Transverse colon (tissue), 4 donors: ENCODE results near the gene FAM216A. TPM values are rescaled to one million over a fixed set of nuclear protein-coding genes. Genes with fewer than 3 reads are reported as not detected.

Source experiments
- DNase-seq: peaks from one replicate; pipeline ENCODE4 v3.0.0-alpha.2; 2019
- H3K27ac ChIP-seq, 4 donors: fragments of 200-600 bp; sonication (generic); 2 replicates each; pipeline ENCODE4 v1.5.1; 2016 to 2018; ENCODE audit warnings: inconsistent platforms in 4 of 4
- H3K27me3 ChIP-seq: fragments of 200-600 bp; sonication (generic); 2 replicates; pipeline ENCODE4 v1.5.1; 2017; ENCODE audit warnings: inconsistent platforms
- H3K36me3 ChIP-seq, 4 donors: fragments of 200-600 bp; sonication (generic); 2 replicates each; pipeline ENCODE4 v1.5.1; 2017 to 2019; ENCODE audit warnings: inconsistent platforms in 4 of 4
- H3K4me1 ChIP-seq, 4 donors: fragments of 200-600 bp; sonication (generic); 2 replicates each; pipeline ENCODE4 v1.5.1; 2017 to 2020; ENCODE audit warnings: inconsistent platforms in 4 of 4
- H3K4me3 ChIP-seq, 4 donors: fragments of 200-600 bp; sonication (generic); 1 replicate in 1 of 4; 2 replicates in 3 of 4; pipeline versions ENCODE4 v1.5.1 to v1.6.1; 2017 to 2019; ENCODE audit warnings: inconsistent platforms in 4 of 4
- H3K9me3 ChIP-seq, 2 donors: fragments of 200-600 bp; sonication (generic); 2 replicates each; pipeline ENCODE4 v1.5.1; 2017 to 2019; ENCODE audit warnings: inconsistent platforms in 2 of 2
- POLR2A ChIP-seq: fragments of 450-650 bp; IDR thresholded peaks from one replicate; pipeline ENCODE4 v1.6.1; 2016; ENCODE audit warnings: antibody characterized with exemption, mild to moderate bottlenecking, moderate library complexity
- WGBS, 2 donors: methylation state at CpG; one replicate each; pipeline ENCODE4 v1.1.5; 2018; ENCODE audit warnings: low coverage in 1 of 2; 5-methylcytosine and 5-hydroxymethylcytosine counted together
- in situ Hi-C, 4 donors: fragments of 200-750 bp; cut with MboI; loops; one replicate each; pipeline versions ENCODE4 v1.15.0 to v1.15.1; 2017; ENCODE audit warnings: low sequenced_read_pairs in 3 of 4, low pct_ligation_motif_present in 1 of 4, low pct_unique_long_range_greater_than_20kb in 1 of 4
- intact Hi-C: fragments of 100-400 bp; cut with DNase I; formaldehyde crosslinking; loops from one replicate; pipeline ENCODE4 v1.15.1; 2023; ENCODE audit warnings: low total_unique reads
- small RNA-seq, 4 donors: library from RNA; depleted of rRNA; stranded (forward); fragments of <200 nt; gene quantifications; one replicate each; pipeline ENCODE3, GENCODE V24; 2016
- total RNA-seq, 4 donors: library from RNA; depleted of rRNA; stranded (reverse); fragments of >200 nt; gene quantifications; one replicate each; pipeline ENCODE4 v1.1.0, GENCODE V29; 2016
- TF ChIP-seq, protein P1 (sequence below), 5 experiments: fragments of 200-600 bp in 3 of 5; fragments of 450-650 bp in 2 of 5; sonication (generic) in 3 of 5; IDR thresholded peaks; 1 replicate in 2 of 5; 2 replicates in 3 of 5; pipeline ENCODE4 v1.5.1; 2016 to 2017; ENCODE audit warnings: antibody characterized with exemption in 5 of 5, inconsistent platforms in 3 of 5, mild to moderate bottlenecking in 2 of 5, moderate library complexity in 1 of 5

FAM216A gene
- total RNA-seq, 4 donors from 2014 or later: 1.2 to 6.7 (median 1.6) TPM; not detected in 1

DNA sequence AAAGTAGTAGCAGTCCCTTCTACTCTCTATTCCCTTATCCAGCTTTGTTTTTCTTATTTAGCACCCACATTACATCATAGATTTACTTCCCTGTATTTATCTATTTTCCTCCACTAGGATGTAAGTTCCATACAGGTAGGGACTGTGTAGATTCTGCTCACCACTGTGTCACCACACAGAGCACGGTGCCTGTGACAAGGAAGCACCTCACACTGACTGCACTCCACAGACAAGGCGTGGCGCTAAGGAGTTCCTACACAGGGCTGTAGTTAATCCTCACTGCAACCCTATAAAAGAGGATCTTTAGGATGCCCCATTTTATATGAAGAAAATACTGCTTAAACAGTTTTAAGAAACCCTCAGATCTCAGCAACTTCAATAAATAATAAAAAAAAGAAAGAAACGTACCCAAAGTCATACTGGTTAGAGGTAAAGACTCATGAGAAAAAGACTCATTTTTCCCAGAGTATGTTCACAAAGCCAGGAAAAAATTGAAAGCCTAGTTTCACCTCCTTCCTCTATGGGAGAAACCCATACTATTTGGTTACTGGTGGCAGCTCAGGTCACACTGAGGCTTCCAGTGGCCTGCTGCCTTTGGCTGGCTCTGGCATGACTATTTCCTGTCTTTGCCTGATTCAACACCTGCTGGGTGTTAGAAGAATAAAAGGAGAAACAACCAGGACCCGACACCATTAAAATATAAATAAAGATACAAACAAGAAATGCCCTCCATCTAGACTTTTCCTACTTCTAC is 70.4 kb downstream of the FAM216A start:
- DNase-seq: peak; percentile 62
- TF ChIP-seq POLR2A: no peak
- TF ChIP-seq, protein P1, sequence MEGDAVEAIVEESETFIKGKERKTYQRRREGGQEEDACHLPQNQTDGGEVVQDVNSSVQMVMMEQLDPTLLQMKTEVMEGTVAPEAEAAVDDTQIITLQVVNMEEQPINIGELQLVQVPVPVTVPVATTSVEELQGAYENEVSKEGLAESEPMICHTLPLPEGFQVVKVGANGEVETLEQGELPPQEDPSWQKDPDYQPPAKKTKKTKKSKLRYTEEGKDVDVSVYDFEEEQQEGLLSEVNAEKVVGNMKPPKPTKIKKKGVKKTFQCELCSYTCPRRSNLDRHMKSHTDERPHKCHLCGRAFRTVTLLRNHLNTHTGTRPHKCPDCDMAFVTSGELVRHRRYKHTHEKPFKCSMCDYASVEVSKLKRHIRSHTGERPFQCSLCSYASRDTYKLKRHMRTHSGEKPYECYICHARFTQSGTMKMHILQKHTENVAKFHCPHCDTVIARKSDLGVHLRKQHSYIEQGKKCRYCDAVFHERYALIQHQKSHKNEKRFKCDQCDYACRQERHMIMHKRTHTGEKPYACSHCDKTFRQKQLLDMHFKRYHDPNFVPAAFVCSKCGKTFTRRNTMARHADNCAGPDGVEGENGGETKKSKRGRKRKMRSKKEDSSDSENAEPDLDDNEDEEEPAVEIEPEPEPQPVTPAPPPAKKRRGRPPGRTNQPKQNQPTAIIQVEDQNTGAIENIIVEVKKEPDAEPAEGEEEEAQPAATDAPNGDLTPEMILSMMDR (IDR thresholded peaks at IDR 0.05): peak in 1 of 5 experiments; percentile 40
- WGBS, 2 donors: 70 to 74% methylated on average over 3 to 5 of the region's 5 CpGs
- Histone ChIP-seq H3K9me3 (no peaks in the 10 kb centered on the region), H3K4me3 (no peak overlapping the region), H3K4me1 (peaks cover 37 to 73% (median 53%) of the 10 kb centered on the region in 4 donors), H3K36me3 (peaks cover 0 to 20% (median 0%) of the 10 kb centered on the region in 4 donors), H3K27ac (peak overlapping the region; percentile 66 to 77 (median 72)), H3K27me3 (no peaks in the 10 kb centered on the region)
- intact Hi-C loops: no loop called here
- in situ Hi-C loops: no loop called here

Small RNA genes within 50 kb of the gene (small RNA-seq; reads per million reads assigned to genes)
- 0 reads per million in 4 donors for gene RF00278

Other genes with a start within 250 kb of the FAM216A start
- 100 to 1,000 TPM; 128 to 185 (median 178) TPM for gene ATP2A2, start 187.6 kb upstream of the FAM216A start, total RNA-seq
- 100 to 1,000 TPM in 1 of 4 donors, 10 to 100 TPM in 3; 16.8 to 127 (median 31.4) TPM for gene ANAPC7, start 65.1 kb upstream of the FAM216A start, total RNA-seq
- gene ARPC3, start 18.5 kb upstream of the FAM216A start, total RNA-seq: 100 to 1,000 TPM in 3 of 4 donors, 10 to 100 TPM in 1; 27.9 to 429 (median 262) TPM
- gene GPN3, start 588 bp upstream of the FAM216A start, total RNA-seq: 1 to 10 TPM in 3 of 4 donors, not detected in 1; 6.1 to 9.2 (median 8.8) TPM
- 100 to 1,000 TPM in 2 of 4 donors, 10 to 100 TPM in 2; 16.3 to 142 (median 79.3) TPM for gene VPS29, start 33.3 kb downstream of the FAM216A start, total RNA-seq
- under 1 TPM in 2 of 4 donors, not detected in 2; 0.27 to 0.32 TPM for gene RAD9B, start 33.5 kb downstream of the FAM216A start, total RNA-seq
- gene PPTC7, start 114.5 kb downstream of the FAM216A start, total RNA-seq: 10 to 100 TPM; 25.3 to 36.4 (median 27.1) TPM
- 10 to 100 TPM; 28.5 to 71.2 (median 35.1) TPM for gene TCTN1, start 145.3 kb downstream of the FAM216A start, total RNA-seq
- gene HVCN1, start 220.3 kb downstream of the FAM216A start, total RNA-seq: 1 to 10 TPM in 3 of 4 donors, not detected in 1; 3.4 to 7.9 (median 7.3) TPM